ENCODE results near the gene IL1R2. TPM values are rescaled to one million over a fixed set of nuclear protein-coding genes. Genes with fewer than 3 reads are reported as not detected.

IL1R2 gene
- total and polyA plus RNA-seq, 2 of the 13 experiments (the other 11 are each of a cell fraction or from before 2014, with no cell fraction given), result 3.6 to 7.3 TPM

DNA sequence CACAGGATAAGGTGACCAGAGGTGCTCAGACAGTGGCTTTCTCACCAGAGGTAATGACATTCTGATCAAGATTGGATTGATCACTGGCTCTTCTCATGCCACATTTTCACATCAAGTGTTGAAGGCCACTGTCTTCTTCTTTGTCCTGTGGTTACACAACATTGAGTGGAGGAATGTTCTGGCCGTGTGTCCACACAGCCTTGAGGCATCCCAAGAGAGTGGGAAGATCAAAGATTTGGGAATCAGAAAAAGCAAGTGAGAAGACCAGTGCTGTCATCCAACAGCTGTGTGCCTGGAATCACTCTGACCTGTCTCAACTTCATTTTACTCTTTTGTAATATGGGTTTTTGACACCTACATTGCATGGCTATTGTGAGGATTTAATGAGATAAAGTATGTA, 67.4 kb downstream of the IL1R2 start (continued):
- TF ChIP-seq, protein P1, sequence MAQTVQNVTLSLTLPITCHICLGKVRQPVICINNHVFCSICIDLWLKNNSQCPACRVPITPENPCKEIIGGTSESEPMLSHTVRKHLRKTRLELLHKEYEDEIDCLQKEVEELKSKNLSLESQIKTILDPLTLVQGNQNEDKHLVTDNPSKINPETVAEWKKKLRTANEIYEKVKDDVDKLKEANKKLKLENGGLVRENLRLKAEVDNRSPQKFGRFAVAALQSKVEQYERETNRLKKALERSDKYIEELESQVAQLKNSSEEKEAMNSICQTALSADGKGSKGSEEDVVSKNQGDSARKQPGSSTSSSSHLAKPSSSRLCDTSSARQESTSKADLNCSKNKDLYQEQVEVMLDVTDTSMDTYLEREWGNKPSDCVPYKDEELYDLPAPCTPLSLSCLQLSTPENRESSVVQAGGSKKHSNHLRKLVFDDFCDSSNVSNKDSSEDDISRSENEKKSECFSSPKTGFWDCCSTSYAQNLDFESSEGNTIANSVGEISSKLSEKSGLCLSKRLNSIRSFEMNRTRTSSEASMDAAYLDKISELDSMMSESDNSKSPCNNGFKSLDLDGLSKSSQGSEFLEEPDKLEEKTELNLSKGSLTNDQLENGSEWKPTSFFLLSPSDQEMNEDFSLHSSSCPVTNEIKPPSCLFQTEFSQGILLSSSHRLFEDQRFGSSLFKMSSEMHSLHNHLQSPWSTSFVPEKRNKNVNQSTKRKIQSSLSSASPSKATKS (CRISPR knock-in tag; IDR thresholded peaks at IDR 0.05), result no peak
- no peak for TF ChIP-seq ZNF766 (CRISPR knock-in tag; IDR thresholded peaks at IDR 0.05; ENCODE audit: borderline replicate concordance)
- TF ChIP-seq, protein P2, sequence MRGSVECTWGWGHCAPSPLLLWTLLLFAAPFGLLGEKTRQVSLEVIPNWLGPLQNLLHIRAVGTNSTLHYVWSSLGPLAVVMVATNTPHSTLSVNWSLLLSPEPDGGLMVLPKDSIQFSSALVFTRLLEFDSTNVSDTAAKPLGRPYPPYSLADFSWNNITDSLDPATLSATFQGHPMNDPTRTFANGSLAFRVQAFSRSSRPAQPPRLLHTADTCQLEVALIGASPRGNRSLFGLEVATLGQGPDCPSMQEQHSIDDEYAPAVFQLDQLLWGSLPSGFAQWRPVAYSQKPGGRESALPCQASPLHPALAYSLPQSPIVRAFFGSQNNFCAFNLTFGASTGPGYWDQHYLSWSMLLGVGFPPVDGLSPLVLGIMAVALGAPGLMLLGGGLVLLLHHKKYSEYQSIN (CRISPR knock-in tag; IDR thresholded peaks at IDR 0.05; ENCODE audit: borderline replicate concordance), result no peak
- no peak for TF ChIP-seq RCOR2 (CRISPR knock-in tag; IDR thresholded peaks at IDR 0.05)
- TF ChIP-seq ZNF446 (CRISPR knock-in tag; IDR thresholded peaks at IDR 0.05), result no peak
- TF ChIP-seq, protein P3, sequence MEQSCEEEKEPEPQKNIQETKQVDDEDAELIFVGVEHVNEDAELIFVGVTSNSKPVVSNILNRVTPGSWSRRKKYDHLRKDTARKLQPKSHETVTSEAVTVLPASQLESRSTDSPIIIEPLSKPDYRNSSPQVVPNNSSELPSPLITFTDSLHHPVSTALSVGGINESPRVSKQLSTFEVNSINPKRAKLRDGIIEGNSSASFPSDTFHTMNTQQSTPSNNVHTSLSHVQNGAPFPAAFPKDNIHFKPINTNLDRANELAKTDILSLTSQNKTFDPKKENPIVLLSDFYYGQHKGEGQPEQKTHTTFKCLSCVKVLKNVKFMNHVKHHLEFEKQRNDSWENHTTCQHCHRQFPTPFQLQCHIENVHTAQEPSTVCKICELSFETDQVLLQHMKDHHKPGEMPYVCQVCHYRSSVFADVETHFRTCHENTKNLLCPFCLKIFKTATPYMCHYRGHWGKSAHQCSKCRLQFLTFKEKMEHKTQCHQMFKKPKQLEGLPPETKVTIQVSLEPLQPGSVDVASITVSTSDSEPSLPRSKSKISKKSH (CRISPR knock-in tag; IDR thresholded peaks at IDR 0.05; ENCODE audit: borderline replicate concordance), result no peak
- no peak for TF ChIP-seq ZNF367 (CRISPR knock-in tag; IDR thresholded peaks at IDR 0.05; ENCODE audit: borderline replicate concordance)
- TF ChIP-seq MTA3 (CRISPR knock-in tag; IDR thresholded peaks at IDR 0.05), result no peak
- TF ChIP-seq HOXA7 (CRISPR knock-in tag; IDR thresholded peaks at IDR 0.05), result no peak
- TF ChIP-seq, protein P4, sequence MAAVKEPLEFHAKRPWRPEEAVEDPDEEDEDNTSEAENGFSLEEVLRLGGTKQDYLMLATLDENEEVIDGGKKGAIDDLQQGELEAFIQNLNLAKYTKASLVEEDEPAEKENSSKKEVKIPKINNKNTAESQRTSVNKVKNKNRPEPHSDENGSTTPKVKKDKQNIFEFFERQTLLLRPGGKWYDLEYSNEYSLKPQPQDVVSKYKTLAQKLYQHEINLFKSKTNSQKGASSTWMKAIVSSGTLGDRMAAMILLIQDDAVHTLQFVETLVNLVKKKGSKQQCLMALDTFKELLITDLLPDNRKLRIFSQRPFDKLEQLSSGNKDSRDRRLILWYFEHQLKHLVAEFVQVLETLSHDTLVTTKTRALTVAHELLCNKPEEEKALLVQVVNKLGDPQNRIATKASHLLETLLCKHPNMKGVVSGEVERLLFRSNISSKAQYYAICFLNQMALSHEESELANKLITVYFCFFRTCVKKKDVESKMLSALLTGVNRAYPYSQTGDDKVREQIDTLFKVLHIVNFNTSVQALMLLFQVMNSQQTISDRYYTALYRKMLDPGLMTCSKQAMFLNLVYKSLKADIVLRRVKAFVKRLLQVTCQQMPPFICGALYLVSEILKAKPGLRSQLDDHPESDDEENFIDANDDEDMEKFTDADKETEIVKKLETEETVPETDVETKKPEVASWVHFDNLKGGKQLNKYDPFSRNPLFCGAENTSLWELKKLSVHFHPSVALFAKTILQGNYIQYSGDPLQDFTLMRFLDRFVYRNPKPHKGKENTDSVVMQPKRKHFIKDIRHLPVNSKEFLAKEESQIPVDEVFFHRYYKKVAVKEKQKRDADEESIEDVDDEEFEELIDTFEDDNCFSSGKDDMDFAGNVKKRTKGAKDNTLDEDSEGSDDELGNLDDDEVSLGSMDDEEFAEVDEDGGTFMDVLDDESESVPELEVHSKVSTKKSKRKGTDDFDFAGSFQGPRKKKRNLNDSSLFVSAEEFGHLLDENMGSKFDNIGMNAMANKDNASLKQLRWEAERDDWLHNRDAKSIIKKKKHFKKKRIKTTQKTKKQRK (IDR thresholded peaks at IDR 0.05; ENCODE audit: low read length), result no peak
- TF ChIP-seq, protein P5, sequence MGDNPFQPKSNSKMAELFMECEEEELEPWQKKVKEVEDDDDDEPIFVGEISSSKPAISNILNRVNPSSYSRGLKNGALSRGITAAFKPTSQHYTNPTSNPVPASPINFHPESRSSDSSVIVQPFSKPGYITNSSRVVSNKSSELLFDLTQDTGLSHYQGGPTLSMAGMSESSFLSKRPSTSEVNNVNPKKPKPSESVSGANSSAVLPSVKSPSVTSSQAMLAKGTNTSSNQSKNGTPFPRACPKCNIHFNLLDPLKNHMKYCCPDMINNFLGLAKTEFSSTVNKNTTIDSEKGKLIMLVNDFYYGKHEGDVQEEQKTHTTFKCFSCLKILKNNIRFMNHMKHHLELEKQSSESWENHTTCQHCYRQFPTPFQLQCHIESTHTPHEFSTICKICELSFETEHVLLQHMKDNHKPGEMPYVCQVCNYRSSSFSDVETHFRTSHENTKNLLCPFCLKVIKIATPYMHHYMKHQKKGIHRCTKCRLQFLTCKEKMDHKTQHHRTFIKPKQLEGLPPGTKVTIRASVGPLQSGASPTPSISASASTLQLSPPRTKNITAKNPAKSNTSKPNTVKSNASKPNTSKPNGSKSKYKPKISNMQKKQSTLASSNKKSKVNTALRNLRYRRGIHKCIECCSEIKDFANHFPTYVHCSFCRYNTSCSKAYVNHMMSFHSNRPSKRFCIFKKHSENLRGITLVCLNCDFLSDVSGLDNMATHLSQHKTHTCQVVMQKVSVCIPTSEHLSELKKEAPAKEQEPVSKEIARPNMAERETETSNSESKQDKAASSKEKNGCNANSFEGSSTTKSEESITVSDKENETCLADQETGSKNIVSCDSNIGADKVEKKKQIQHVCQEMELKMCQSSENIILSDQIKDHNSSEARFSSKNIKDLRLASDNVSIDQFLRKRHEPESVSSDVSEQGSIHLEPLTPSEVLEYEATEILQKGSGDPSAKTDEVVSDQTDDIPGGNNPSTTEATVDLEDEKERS (CRISPR knock-in tag; IDR thresholded peaks at IDR 0.05), result no peak
- TF ChIP-seq DNMT1 (CRISPR knock-in tag; IDR thresholded peaks at IDR 0.05), result no peak
- TF ChIP-seq NFIC (IDR thresholded peaks at IDR 0.05; ENCODE audit: low read length), result no peak
- TF ChIP-seq RARG (CRISPR knock-in tag; IDR thresholded peaks at IDR 0.05; ENCODE audit: low read depth), result no peak
- TF ChIP-seq AGO2 (optimal IDR thresholded peaks at IDR 0.05; ENCODE audit: low read depth, low read length), result no peak
- no peak for TF ChIP-seq ZNF333 (CRISPR knock-in tag; IDR thresholded peaks at IDR 0.05; ENCODE audit: borderline replicate concordance)
- no peak for TF ChIP-seq ZNF703 (CRISPR knock-in tag; IDR thresholded peaks at IDR 0.05; ENCODE audit: borderline replicate concordance)
- no peak for TF ChIP-seq DMAP1 (CRISPR knock-in tag; IDR thresholded peaks at IDR 0.05)
